GM18951 (cell line): ENCODE measurements around the gene B3GNT2.
"Not testable (repeated sequence)": the region's sequence is repeated elsewhere in the genome, so short reads cannot be mapped to it uniquely, and the experiment has no call there.

Experiments
- POLR2A ChIP-seq: IDR thresholded peaks from 4 replicates; pipeline ENCODE4 v1.6.1; 2011; ENCODE audit warnings: mild to moderate bottlenecking; ENCODE audit not compliant: insufficient read length, insufficient read depth; ENCODE audit errors: extremely low read depth
- in situ Hi-C: fragments of 300-500 bp; cut with MboI; formaldehyde crosslinking; loops from one replicate; pipeline ENCODE4 v1.12.0; 2022; ENCODE audit warnings: low sequenced_read_pairs, mixed read lengths, inconsistent platforms; ENCODE audit not compliant: unreplicated experiment

B3GNT2 gene

GRCh38 chr2:62194558-62195420, 1.1 kb upstream of the B3GNT2 start:
- in situ Hi-C loops, result no loop called here
- TF ChIP-seq POLR2A, result no peak

- no peak for TF ChIP-seq POLR2A
- in situ Hi-C loops, result no loop called here
Observed at GRCh38 chr2:62196278-62196901, 475 bp downstream of the B3GNT2 start.

GRCh38 chr2:62197011-62197924, 1.4 kb downstream of the B3GNT2 start:
- in situ Hi-C loops, result no loop called here
- no peak for TF ChIP-seq POLR2A

- no peak for TF ChIP-seq POLR2A
- in situ Hi-C loops, result no loop called here
Observed at GRCh38 chr2:62197925-62198633, 2.2 kb downstream of the B3GNT2 start.

- in situ Hi-C loops, result not testable (repeated sequence)
Observed at GRCh38 chr2:62198854-62199253, 2.9 kb downstream of the B3GNT2 start.

- TF ChIP-seq POLR2A, result no peak
- in situ Hi-C loops, result loop anchor here (10.0 kb wide), 1 partner anchor 215 kb away; no protein-coding TSS in a partner anchor
Observed at GRCh38 chr2:62199392-62200125, 3.6 kb downstream of the B3GNT2 start.

GRCh38 chr2:62200291-62200841, 4.5 kb downstream of the B3GNT2 start:
- no peak for TF ChIP-seq POLR2A
- in situ Hi-C loops, result loop anchor here (10.0 kb wide), 1 partner anchor 214 kb away; no protein-coding TSS in a partner anchor

GRCh38 chr2:62200868-62201267, 5.0 kb downstream of the B3GNT2 start:
- in situ Hi-C loops, result loop anchor here (10.0 kb wide), 1 partner anchor 214 kb away; no protein-coding TSS in a partner anchor
- peak; percentile 13 for TF ChIP-seq POLR2A

- TF ChIP-seq POLR2A, result no peak
- in situ Hi-C loops, result loop anchor here (10.0 kb wide), 1 partner anchor 213 kb away; no protein-coding TSS in a partner anchor
Observed at GRCh38 chr2:62201307-62201706, 5.4 kb downstream of the B3GNT2 start.

GRCh38 chr2:62202019-62202722, 6.3 kb downstream of the B3GNT2 start:
- in situ Hi-C loops, result loop anchor here (10.0 kb wide), 1 partner anchor 213 kb away; no protein-coding TSS in a partner anchor
- TF ChIP-seq POLR2A, result no peak

GRCh38 chr2:62202729-62203128, 6.8 kb downstream of the B3GNT2 start:
- in situ Hi-C loops, result loop anchor here (10.0 kb wide), 1 partner anchor 212 kb away; no protein-coding TSS in a partner anchor
- TF ChIP-seq POLR2A, result no peak

- no peak for TF ChIP-seq POLR2A
- in situ Hi-C loops, result loop anchor here (10.0 kb wide), 1 partner anchor 211 kb away; no protein-coding TSS in a partner anchor
Observed at GRCh38 chr2:62203459-62203858, 7.5 kb downstream of the B3GNT2 start.
